NOMO-1 (cell line): ENCODE data around the gene PSMD9.
"Not testable (repeated sequence)": the region's sequence is repeated elsewhere in the genome, so short reads cannot be mapped to it uniquely, and the experiment has no call there.

ENCODE experiments used
- DNase-seq, 2 experiments: peaks; one replicate each; lab custom pipeline; 2025; ENCODE audit not compliant: unreplicated experiment in 2 of 2; lab: John Stamatoyannopoulos, UW

PSMD9 gene

GRCh38 chr12:121872546-121873215 is 15.9 kb upstream of the PSMD9 start:
- no peak for DNase-seq

- no peak for DNase-seq
Measured at GRCh38 chr12:121873216-121873569, 15.4 kb upstream of the PSMD9 start.

GRCh38 chr12:121874071-121874470 is 14.5 kb upstream of the PSMD9 start:
- DNase-seq = peak; percentile 56 to 66

GRCh38 chr12:121875582-121875981 is 13.0 kb upstream of the PSMD9 start:
- no peak for DNase-seq

GRCh38 chr12:121876080-121876447 is 12.5 kb upstream of the PSMD9 start:
- DNase-seq = not testable (repeated sequence)

- no peak for DNase-seq
Measured at GRCh38 chr12:121883315-121883660, 5.3 kb upstream of the PSMD9 start.

- DNase-seq = not testable (repeated sequence)
Measured at GRCh38 chr12:121885129-121885528, 3.5 kb upstream of the PSMD9 start.

- no peak for DNase-seq
Measured at GRCh38 chr12:121888083-121888477, 510 bp upstream of the PSMD9 start.

GRCh38 chr12:121889274-121889624 is 659 bp downstream of the PSMD9 start:
- DNase-seq = no peak

GRCh38 chr12:121889661-121890060 is 1.1 kb downstream of the PSMD9 start:
- not testable (repeated sequence) for DNase-seq

GRCh38 chr12:121892673-121893561 is 4.3 kb downstream of the PSMD9 start:
- DNase-seq = no peak

GRCh38 chr12:121893961-121894460 is 5.4 kb downstream of the PSMD9 start:
- no peak for DNase-seq

GRCh38 chr12:121894633-121895032 is 6.0 kb downstream of the PSMD9 start:
- no peak for DNase-seq

GRCh38 chr12:121898287-121898686 is 9.7 kb downstream of the PSMD9 start:
- no peak for DNase-seq

- no peak for DNase-seq
Measured at GRCh38 chr12:121899590-121899989, 11.0 kb downstream of the PSMD9 start.

- no peak for DNase-seq
Measured at GRCh38 chr12:121903202-121903601, 14.6 kb downstream of the PSMD9 start.

- DNase-seq = no peak
Measured at GRCh38 chr12:121905746-121906145, 17.2 kb downstream of the PSMD9 start.

GRCh38 chr12:121908702-121909101 is 20.1 kb downstream of the PSMD9 start:
- no peak for DNase-seq

- DNase-seq = no peak
Measured at GRCh38 chr12:121911824-121912585, 23.4 kb downstream of the PSMD9 start.

GRCh38 chr12:121915841-121916321 is 27.3 kb downstream of the PSMD9 start:
- DNase-seq = no peak

- no peak for DNase-seq
Measured at GRCh38 chr12:121916719-121917118, 28.1 kb downstream of the PSMD9 start.
